Hematopoietic multipotent progenitor cell treated with erythropoietin and hydrocortisone succinate and interleukin-3 and kit ligand, for 17 days (in vitro differentiated cells): ENCODE measurements around the gene ZNF668.
"Not testable (repeated sequence)": the region's sequence is repeated elsewhere in the genome, so short reads cannot be mapped to it uniquely, and the experiment has no call there.

Experiments
- DNase-seq: peaks from one replicate; pipeline ENCODE4 v3.0.0-alpha.2; 2015; ENCODE audit warnings: low spot score

ZNF668 gene

GRCh38 chr16:31100876-31101641 lies 27.0 kb upstream of the ZNF668 start:
- not testable (repeated sequence) for DNase-seq

GRCh38 chr16:31099860-31100638 lies 26.0 kb upstream of the ZNF668 start:
- DNase-seq, result peak; percentile 45

GRCh38 chr16:31094424-31095120 lies 20.5 kb upstream of the ZNF668 start, which contains the start of gene VKORC1:
TSS of gene VKORC1 (minus strand) at chr16:31094797. CDS start at chr16:31094729, 68 bp downstream.
- DNase-seq, result peak; percentile 88

DNA sequence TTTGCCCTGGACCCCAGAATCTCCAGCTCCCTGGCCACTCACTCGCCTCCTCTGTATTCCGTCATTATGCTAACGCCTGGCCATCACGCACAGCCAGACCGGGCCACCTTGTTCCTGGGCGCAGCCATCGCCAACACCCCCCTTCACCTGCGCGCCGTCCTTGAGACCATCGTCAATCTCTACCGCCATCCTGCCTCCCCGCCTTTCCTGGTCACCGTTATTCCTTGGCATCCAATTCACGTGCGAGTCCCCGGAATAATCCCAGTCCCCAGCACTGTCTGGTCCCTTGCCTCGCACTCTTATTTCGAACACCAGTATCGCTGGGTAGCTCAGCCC lies 20.0 kb upstream of the ZNF668 start:
- DNase-seq, result no peak

DNA sequence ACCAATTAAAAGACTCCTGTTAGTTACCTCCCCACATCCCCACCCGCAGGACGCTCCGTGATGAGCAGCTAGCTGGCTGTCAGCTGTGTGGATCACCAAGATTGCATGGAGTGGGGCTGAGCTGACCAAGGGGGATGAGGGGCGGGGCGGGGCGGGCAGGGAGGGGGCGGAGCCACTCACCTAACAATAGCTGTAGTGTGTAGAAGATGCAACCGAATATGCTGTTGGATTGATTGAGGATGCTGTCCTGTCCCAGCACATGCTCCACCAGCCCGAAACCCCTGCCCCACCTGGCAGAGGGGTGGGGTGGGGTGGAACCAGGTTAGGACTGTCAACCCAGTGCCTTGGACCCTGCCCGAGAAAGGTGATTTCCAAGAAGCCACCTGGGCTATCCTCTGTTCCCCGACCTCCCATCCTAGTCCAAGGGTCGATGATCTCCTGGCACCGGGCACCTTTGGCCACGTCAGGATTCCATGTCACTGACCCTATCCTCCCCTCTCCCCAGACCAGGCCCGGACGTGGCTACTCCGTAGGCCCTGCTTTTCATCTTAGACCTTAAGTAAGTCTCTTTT lies 19.2 kb upstream of the ZNF668 start:
- no peak for DNase-seq

DNA sequence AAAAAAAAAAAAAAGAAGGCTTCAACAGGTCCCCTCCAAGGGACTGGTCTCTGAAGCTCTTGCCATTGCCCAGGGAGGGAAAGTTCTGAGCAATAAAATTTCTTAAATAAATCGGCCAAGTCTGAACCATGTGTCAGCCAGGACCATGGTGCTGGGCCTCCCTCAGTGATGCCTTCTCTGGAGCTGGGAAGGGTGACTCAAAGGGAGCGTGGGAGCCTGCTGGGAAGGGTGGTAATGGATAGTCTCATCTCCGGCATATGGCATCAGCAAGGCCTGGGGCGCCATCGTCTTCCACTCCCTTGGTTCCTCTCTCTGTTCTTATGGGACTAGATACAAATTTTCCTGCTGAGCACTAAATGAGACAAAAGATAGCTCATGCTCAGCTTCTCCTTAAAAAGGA lies 18.3 kb upstream of the ZNF668 start:
- no peak for DNase-seq

- DNase-seq, result no peak
These were observed 16.5 kb upstream of the ZNF668 start for GRCh38 chr16:31090540-31090939.

- no peak for DNase-seq
These were observed 15.2 kb upstream of the ZNF668 start for GRCh38 chr16:31089199-31089598.

GRCh38 chr16:31088459-31089183 lies 14.6 kb upstream of the ZNF668 start, which contains the start of gene PRSS53:
TSS of gene PRSS53 (minus strand) at chr16:31088943. CDS start at chr16:31088809, 134 bp downstream.
- no peak for DNase-seq

GRCh38 chr16:31087971-31088370 lies 13.9 kb upstream of the ZNF668 start:
- no peak for DNase-seq

DNA sequence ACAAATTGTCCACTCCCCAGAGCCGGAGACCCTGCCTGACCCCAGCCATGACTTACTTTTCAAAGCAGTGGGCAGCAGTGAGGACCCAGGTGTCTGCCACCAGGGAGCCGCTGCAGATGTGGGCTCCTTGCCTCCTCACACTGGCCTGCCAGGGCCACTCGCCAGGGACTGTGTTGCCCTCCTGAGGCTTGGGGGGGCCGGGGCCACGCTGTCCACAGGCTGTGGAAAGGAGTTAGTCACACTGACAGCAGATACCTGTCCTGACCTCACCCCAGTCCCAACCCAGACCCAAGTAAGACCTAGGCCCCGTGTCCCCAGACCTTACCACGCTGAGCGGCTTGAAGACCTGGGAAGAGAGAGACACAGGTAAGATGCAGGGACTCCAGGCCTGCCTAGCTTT lies 13.4 kb upstream of the ZNF668 start:
- DNase-seq, result no peak

- no peak for DNase-seq
These were observed 12.5 kb upstream of the ZNF668 start for GRCh38 chr16:31086629-31086906.

DNA sequence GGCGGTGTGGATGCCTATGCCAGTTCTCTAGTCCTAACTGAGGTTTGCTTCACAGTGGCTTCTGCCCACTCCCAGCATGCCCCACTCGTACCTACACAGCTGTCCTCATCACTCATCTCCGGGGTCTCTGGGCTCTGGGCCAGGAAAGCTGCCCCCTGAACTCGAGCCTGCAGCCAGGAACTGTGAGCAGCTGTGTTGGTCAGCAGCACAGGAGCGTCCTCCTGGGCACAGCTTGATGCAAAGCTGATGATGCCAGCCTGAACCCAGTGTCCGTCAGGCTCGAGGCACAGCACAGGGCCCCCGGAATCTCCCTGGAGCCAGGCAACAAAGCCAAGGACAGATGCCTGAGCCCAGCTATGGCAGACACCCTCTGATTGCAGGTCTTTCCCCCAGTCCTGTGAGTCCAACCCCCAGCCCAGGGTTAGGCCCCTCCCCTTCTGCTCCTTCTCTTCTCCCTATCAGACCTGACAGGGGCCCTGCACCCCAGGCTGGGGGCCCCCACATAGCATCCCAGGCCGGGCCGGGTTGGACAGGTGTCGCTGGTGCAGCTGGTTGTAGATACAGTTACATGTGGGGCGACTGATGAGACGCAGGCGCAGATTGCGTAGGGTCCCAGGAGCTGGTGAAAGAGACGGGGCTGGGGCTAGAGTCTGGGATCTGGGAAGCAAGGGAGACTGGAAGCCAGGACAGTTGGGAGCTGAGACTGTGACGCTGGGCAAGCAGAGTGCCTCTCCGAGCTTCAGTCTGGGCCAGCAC lies 12.0 kb upstream of the ZNF668 start:
- DNase-seq, result no peak

GRCh38 chr16:31085411-31085810 lies 11.4 kb upstream of the ZNF668 start:
- DNase-seq, result no peak

DNA sequence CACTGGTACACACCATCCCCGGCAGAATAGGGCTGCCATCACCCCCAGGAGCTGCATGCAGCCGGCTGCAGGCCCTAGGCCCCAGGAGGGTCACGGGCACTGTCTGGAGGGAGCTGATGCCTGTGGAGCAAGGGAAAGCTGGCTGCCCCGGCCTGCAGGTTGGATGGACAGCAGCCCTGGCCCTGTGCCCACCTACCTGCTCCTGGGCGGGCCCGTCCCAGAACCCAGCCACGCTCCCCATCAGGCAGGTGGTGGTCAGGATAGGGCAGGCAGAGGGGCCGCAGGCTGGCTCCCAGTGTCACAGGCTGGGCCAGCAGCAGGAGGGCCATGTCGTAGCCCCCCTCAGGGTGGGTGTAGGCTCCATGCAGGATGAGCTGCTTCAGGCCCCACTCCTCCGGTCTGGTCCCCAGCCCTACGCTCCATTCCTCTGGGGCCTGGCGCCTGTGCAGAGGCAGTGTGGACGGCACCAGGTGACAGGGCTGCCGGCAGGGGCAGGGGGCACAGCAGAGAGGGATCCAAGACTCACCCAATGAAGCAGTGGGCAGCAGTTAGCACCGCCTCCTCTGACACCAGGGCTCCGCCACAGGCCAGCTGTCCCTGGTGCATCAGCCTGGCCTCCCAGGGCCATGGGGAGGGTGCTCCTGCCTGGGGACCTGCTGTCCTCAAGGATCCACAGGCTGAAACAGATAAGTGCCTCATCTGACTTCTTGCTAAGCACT lies 10.7 kb upstream of the ZNF668 start:
- no peak for DNase-seq

GRCh38 chr16:31083981-31084380 lies 9.9 kb upstream of the ZNF668 start:
- DNase-seq, result no peak

DNA sequence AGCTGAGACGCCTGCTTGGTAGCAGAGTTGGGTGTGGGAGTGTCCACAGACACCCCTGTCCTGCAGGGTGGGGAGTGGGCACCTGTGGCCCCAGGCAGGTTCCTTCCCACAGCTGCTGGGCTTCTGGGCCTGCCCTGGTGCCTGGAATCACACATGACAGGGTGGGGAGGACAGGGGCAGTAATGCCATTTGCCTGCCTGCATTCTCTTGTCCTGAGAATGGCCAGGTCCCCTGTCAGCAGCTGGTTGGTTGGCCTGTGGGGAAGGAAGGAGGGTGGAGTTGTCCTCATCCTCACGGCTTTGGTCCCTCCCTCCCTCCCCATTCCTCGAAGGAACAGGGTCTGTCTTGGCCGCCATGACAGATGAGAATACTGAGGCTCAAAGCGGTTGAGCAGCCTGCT lies 9.5 kb upstream of the ZNF668 start:
- no peak for DNase-seq

DNA sequence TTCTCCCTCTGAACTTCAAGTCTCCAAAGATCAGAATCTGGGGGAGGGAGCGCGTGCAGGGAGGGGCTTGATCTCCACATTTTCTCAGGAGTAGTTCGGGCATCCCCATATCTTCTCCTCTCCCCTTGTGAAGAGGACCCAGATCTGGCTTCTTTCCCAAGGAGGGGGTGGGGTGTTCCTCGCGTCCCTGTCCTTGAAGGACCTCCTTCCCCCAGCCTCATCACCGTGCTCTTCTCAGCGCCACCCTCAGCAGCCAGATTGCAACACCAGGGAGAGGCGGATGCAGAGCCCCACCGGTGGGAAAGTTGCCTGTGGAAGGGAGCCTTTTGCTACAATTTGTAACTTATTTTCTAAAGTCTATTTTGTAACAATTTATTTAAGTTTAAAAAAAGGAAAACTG lies 9.0 kb upstream of the ZNF668 start:
- no peak for DNase-seq

- DNase-seq, result no peak
These were observed 8.5 kb upstream of the ZNF668 start for GRCh38 chr16:31082368-31083045.
